Liver (tissue), 3 donors: ENCODE measurements around the gene LEMD3.

Source experiments
- FOXA1 ChIP-seq: IDR thresholded peaks from 2 replicates; pipeline ENCODE4 v1.6.1; 2016; ENCODE audit warnings: antibody characterized with exemption
- GABPA ChIP-seq, 2 donors: IDR thresholded peaks in 1 of 2; conservative IDR thresholded peaks in 1 of 2; 2 replicates each; pipeline ENCODE4 v1.6.1; 2016; ENCODE audit warnings: antibody characterized with exemption in 2 of 2, mild to moderate bottlenecking in 1 of 2, moderate library complexity in 1 of 2
- JUND ChIP-seq, 2 donors: IDR thresholded peaks; 2 replicates each; pipeline ENCODE4 v1.6.1; 2016; ENCODE audit warnings: antibody characterized with exemption in 2 of 2
- TAF1 ChIP-seq: conservative IDR thresholded peaks from 2 replicates; pipeline ENCODE4 v1.6.1; 2016; ENCODE audit warnings: antibody characterized with exemption, mild to moderate bottlenecking
- TF ChIP-seq, protein P1 (sequence below): IDR thresholded peaks from 2 replicates; pipeline ENCODE4 v1.6.1; 2016; ENCODE audit warnings: antibody characterized with exemption, mild to moderate bottlenecking
- TF ChIP-seq, protein P2 (sequence below): fragments of 150-350 bp; IDR thresholded peaks from 2 replicates; pipeline ENCODE4 v1.5.1; 2017; ENCODE audit warnings: improper control_type of control experiment, low read depth, low read length; ENCODE audit not compliant: missing input control
- TF ChIP-seq, protein P3 (sequence below): IDR thresholded peaks from 2 replicates; pipeline ENCODE4 v1.6.1; 2016; ENCODE audit warnings: antibody characterized with exemption
- TF ChIP-seq, protein P4 (sequence below): IDR thresholded peaks from 2 replicates; pipeline ENCODE4 v1.6.1; 2016; ENCODE audit warnings: antibody characterized with exemption
- TF ChIP-seq, protein P5 (sequence below): IDR thresholded peaks from 2 replicates; pipeline ENCODE4 v1.6.1; 2016; ENCODE audit warnings: antibody characterized with exemption
- donor health status: healthy.
- donor health status: healthy.

DNA sequence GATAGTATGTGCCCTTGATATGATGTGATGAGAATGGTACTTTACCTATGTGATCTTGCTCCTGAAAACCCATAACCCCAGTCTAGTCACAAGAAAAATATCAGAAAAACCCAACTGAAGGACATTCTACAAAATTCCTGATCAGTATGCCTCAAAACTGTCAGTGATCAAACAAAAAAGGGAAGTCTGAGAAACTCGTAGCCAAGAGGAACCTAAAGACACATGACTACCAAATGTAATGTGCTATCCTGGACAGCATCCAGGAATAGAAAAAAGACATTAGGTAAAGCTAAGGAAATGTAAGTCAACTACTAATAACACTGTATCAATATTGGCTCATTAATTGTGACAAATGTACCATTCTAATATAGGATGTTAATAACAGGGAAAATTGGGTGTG lies 44.1 kb upstream of the LEMD3 start:
- TF ChIP-seq TAF1 = no peak
- TF ChIP-seq, protein P1, sequence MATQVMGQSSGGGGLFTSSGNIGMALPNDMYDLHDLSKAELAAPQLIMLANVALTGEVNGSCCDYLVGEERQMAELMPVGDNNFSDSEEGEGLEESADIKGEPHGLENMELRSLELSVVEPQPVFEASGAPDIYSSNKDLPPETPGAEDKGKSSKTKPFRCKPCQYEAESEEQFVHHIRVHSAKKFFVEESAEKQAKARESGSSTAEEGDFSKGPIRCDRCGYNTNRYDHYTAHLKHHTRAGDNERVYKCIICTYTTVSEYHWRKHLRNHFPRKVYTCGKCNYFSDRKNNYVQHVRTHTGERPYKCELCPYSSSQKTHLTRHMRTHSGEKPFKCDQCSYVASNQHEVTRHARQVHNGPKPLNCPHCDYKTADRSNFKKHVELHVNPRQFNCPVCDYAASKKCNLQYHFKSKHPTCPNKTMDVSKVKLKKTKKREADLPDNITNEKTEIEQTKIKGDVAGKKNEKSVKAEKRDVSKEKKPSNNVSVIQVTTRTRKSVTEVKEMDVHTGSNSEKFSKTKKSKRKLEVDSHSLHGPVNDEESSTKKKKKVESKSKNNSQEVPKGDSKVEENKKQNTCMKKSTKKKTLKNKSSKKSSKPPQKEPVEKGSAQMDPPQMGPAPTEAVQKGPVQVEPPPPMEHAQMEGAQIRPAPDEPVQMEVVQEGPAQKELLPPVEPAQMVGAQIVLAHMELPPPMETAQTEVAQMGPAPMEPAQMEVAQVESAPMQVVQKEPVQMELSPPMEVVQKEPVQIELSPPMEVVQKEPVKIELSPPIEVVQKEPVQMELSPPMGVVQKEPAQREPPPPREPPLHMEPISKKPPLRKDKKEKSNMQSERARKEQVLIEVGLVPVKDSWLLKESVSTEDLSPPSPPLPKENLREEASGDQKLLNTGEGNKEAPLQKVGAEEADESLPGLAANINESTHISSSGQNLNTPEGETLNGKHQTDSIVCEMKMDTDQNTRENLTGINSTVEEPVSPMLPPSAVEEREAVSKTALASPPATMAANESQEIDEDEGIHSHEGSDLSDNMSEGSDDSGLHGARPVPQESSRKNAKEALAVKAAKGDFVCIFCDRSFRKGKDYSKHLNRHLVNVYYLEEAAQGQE = no peak
- TF ChIP-seq, protein P2, sequence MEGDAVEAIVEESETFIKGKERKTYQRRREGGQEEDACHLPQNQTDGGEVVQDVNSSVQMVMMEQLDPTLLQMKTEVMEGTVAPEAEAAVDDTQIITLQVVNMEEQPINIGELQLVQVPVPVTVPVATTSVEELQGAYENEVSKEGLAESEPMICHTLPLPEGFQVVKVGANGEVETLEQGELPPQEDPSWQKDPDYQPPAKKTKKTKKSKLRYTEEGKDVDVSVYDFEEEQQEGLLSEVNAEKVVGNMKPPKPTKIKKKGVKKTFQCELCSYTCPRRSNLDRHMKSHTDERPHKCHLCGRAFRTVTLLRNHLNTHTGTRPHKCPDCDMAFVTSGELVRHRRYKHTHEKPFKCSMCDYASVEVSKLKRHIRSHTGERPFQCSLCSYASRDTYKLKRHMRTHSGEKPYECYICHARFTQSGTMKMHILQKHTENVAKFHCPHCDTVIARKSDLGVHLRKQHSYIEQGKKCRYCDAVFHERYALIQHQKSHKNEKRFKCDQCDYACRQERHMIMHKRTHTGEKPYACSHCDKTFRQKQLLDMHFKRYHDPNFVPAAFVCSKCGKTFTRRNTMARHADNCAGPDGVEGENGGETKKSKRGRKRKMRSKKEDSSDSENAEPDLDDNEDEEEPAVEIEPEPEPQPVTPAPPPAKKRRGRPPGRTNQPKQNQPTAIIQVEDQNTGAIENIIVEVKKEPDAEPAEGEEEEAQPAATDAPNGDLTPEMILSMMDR = no peak
- TF ChIP-seq, protein P3, sequence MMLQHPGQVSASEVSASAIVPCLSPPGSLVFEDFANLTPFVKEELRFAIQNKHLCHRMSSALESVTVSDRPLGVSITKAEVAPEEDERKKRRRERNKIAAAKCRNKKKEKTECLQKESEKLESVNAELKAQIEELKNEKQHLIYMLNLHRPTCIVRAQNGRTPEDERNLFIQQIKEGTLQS = no peak
- TF ChIP-seq, protein P4, sequence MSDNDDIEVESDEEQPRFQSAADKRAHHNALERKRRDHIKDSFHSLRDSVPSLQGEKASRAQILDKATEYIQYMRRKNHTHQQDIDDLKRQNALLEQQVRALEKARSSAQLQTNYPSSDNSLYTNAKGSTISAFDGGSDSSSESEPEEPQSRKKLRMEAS = no peak
- TF ChIP-seq JUND (IDR thresholded peaks at IDR 0.05) = no peak
- TF ChIP-seq GABPA (IDR thresholded peaks at IDR 0.05 in 1 of 2, conservative IDR thresholded peaks at IDR 0.05 in 1 of 2) = no peak
- TF ChIP-seq FOXA1 = no peak
- TF ChIP-seq, protein P5, sequence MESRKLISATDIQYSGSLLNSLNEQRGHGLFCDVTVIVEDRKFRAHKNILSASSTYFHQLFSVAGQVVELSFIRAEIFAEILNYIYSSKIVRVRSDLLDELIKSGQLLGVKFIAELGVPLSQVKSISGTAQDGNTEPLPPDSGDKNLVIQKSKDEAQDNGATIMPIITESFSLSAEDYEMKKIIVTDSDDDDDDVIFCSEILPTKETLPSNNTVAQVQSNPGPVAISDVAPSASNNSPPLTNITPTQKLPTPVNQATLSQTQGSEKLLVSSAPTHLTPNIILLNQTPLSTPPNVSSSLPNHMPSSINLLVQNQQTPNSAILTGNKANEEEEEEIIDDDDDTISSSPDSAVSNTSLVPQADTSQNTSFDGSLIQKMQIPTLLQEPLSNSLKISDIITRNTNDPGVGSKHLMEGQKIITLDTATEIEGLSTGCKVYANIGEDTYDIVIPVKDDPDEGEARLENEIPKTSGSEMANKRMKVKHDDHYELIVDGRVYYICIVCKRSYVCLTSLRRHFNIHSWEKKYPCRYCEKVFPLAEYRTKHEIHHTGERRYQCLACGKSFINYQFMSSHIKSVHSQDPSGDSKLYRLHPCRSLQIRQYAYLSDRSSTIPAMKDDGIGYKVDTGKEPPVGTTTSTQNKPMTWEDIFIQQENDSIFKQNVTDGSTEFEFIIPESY = no peak
